ENCODE measurements around the gene ATP6V0E1.

ATP6V0E1 gene

GRCh38 chr5:172973127-172973916 lies 10.2 kb upstream of the ATP6V0E1 start:
- ChIA-PET CTCF (interaction anchor here (1.2 to 2.0 kb wide), 2 partner anchors 14 to 260 kb away, joined by 3 to 10 read pairs; partner anchors contain the start of gene RPL26L1), POLR2A (ENCODE audit: low non-redundant PET) (no interaction called here)
- no peak for DNase-seq (ENCODE audit: low spot score)
- no peak overlapping the region for H3K27ac ChIP-seq
- TF ChIP-seq, protein P1, sequence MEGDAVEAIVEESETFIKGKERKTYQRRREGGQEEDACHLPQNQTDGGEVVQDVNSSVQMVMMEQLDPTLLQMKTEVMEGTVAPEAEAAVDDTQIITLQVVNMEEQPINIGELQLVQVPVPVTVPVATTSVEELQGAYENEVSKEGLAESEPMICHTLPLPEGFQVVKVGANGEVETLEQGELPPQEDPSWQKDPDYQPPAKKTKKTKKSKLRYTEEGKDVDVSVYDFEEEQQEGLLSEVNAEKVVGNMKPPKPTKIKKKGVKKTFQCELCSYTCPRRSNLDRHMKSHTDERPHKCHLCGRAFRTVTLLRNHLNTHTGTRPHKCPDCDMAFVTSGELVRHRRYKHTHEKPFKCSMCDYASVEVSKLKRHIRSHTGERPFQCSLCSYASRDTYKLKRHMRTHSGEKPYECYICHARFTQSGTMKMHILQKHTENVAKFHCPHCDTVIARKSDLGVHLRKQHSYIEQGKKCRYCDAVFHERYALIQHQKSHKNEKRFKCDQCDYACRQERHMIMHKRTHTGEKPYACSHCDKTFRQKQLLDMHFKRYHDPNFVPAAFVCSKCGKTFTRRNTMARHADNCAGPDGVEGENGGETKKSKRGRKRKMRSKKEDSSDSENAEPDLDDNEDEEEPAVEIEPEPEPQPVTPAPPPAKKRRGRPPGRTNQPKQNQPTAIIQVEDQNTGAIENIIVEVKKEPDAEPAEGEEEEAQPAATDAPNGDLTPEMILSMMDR (conservative IDR thresholded peaks at IDR 0.05; ENCODE audit: low read depth) = no peak

GRCh38 chr5:172973931-172974330 lies 9.6 kb upstream of the ATP6V0E1 start:
- ChIA-PET POLR2A (ENCODE audit: low non-redundant PET) (no interaction called here), CTCF (interaction anchor here (0.6 to 2.0 kb wide), 4 partner anchors 15 to 261 kb away, joined by 3 to 10 read pairs (median 5); partner anchors contain the start of gene RPL26L1)
- no peak for DNase-seq (ENCODE audit: low spot score)
- H3K27ac ChIP-seq = no peak overlapping the region
- TF ChIP-seq, protein P1 (conservative IDR thresholded peaks at IDR 0.05; ENCODE audit: low read depth) = no peak

DNA sequence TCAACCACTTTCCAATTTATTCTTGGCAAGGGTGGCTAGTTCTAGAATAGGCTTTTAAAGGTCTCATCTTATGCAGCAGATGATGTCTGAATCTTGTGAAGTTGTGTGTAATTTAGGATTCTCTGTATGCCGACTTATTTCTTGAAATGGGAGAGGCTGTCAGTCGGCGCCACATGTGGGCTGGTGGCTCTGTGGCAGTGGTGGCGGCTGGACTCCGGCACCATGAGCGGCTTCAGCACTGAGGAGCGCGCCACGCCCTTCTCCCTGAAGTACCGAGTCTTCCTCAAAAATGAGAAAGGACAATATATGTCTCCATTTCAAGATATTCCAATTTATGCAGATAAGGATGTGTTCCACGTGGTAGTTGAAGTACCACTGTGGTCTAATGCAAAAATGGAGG lies 8.3 kb upstream of the ATP6V0E1 start:
- ChIA-PET POLR2A (ENCODE audit: low non-redundant PET) (no interaction called here), CTCF (interaction anchor here (0.6 to 0.9 kb wide), 2 partner anchors 16 to 23 kb away, joined by 3 to 4 read pairs; partner anchors contain the start of gene RPL26L1)
- TF ChIP-seq, protein P1 (conservative IDR thresholded peaks at IDR 0.05; ENCODE audit: low read depth) = no peak
- DNase-seq (ENCODE audit: low spot score) = no peak
- no peak overlapping the region for H3K27ac ChIP-seq

DNA sequence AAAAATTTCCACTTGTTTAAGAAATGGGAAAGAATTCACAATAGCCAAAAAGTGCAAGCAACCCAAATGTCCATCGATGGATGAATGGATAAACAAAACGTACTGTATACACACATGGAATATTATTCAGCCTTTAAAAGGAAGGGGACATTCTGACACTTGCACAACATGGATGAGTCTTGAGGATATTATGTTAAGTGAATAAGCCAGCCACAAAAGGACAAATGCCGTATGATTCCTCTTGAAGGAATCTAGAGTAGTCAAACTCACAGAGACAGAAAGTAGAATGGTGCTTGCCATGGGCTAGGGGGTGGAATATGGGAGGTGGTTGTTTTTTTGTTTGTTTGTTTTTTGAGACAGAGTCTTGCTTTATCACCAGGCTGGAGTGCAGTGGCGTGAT lies 3.8 kb upstream of the ATP6V0E1 start:
- DNase-seq (ENCODE audit: low spot score) = no peak
- ChIA-PET CTCF (interaction anchor here (0.6 to 0.7 kb wide), 5 partner anchors 23 to 900 kb away, joined by 3 to 5 read pairs (median 3); no protein-coding TSS in a partner anchor), POLR2A (ENCODE audit: low non-redundant PET) (interaction anchor here (0.7 kb wide), 1 partner anchor 92 kb away, joined by 4 read pairs; no protein-coding TSS in a partner anchor)
- H3K27ac ChIP-seq = no peak overlapping the region
- TF ChIP-seq, protein P1 (conservative IDR thresholded peaks at IDR 0.05; ENCODE audit: low read depth) = no peak

DNA sequence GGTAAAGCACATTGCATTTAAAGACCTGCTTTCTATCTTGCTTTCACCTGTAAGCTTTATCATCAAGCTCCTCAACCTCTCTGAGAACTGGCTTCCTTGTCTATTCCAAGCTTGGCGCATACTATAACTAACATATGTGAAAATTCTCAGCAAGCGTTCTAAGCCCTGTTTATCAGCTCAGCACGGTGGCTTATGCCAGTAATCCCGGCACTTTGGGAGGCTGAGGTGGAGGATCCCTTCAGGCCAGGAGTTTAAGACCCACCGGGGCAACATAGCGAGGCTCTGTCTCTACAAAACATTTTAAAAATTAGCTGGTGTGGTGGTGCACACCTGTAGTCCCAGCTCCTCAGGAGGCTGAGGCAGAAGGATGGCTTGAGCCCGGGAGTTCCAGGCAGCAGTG lies 1.6 kb upstream of the ATP6V0E1 start:
- ChIA-PET CTCF (interaction anchor here (1.2 kb wide), 1 partner anchor 265 kb away, joined by 3 read pairs; no protein-coding TSS in a partner anchor), POLR2A (ENCODE audit: low non-redundant PET) (no interaction called here)
- TF ChIP-seq, protein P1 (conservative IDR thresholded peaks at IDR 0.05; ENCODE audit: low read depth) = no peak
- DNase-seq (ENCODE audit: low spot score) = no peak
- H3K27ac ChIP-seq = no peak overlapping the region

GRCh38 chr5:172984244-172984953 lies 828 bp downstream of the ATP6V0E1 start:
- peak; percentile 88 for DNase-seq (ENCODE audit: low spot score)
- H3K27ac ChIP-seq = peak overlapping the region; percentile 89
- CTCF ChIA-PET = interaction anchor here (0.6 to 1.6 kb wide), 8 partner anchors 10 to 1351 kb away, joined by 3 to 6 read pairs (median 4); partner anchors contain the start of gene BNIP1
- TF ChIP-seq, protein P1 (conservative IDR thresholded peaks at IDR 0.05; ENCODE audit: low read depth) = peak; percentile 70
- POLR2A ChIA-PET (ENCODE audit: low non-redundant PET) = interaction anchor here (1.0 kb wide), 1 partner anchor 25 kb away, joined by 4 read pairs; the partner anchor contains the start of gene RPL26L1

Measured in RWPE1 (cell line).